ENCODE results near the gene SYT17. TPM values are rescaled to one million over a fixed set of nuclear protein-coding genes. Genes with fewer than 3 reads are reported as not detected.

Gene SYT17
- total RNA-seq, 2 experiments from 2014 or later: 0.10 TPM; not detected in 1

- H3K36me3 Mint-ChIP-seq: no peaks in the 10 kb centered on the region
- CTCF ChIA-PET: interaction anchor here (1.0 to 1.3 kb wide), 2 partner anchors 14 to 37 kb away, joined by 3 to 6 read pairs; no protein-coding TSS in a partner anchor
- intact Hi-C loops (cut with micrococcal nuclease): no loop called here
- no peaks in the 10 kb centered on the region for H3K9me3 Mint-ChIP-seq
- H3K27ac Mint-ChIP-seq: peak overlapping the region; percentile 66
- H3K27me3 Mint-ChIP-seq: no peaks in the 10 kb centered on the region
- POLR2A ChIA-PET: interaction anchor here (1.7 kb wide), 1 partner anchor 14 kb away, joined by 4 read pairs; no protein-coding TSS in a partner anchor
- no peak overlapping the region for H3K4me3 Mint-ChIP-seq
- peaks cover 35% of the 10 kb centered on the region for H3K4me1 Mint-ChIP-seq (ENCODE audit: low read depth)
- DNase-seq: peak; percentile 26
These were observed 36.9 kb upstream of the SYT17 start for GRCh38 chr16:19130852-19131824.

- DNase-seq: no peak
- Mint-ChIP-seq H3K36me3 (no peaks in the 10 kb centered on the region), H3K9me3 (no peaks in the 10 kb centered on the region), H3K4me1 (ENCODE audit: low read depth) (peaks cover 33% of the 10 kb centered on the region), H3K27me3 (no peaks in the 10 kb centered on the region), H3K4me3 (no peak overlapping the region), H3K27ac (no peak overlapping the region)
- intact Hi-C loops (cut with micrococcal nuclease): no loop called here
- CTCF ChIA-PET: interaction anchor here (1.3 kb wide), 1 partner anchor 15 kb away, joined by 6 read pairs; no protein-coding TSS in a partner anchor
- POLR2A ChIA-PET: no interaction called here
These were observed 36.2 kb upstream of the SYT17 start for GRCh38 chr16:19131825-19132218.

GRCh38 chr16:19132255-19132654, 35.8 kb upstream of the SYT17 start:
- CTCF ChIA-PET: no interaction called here
- no peaks in the 10 kb centered on the region for H3K36me3 Mint-ChIP-seq

GRCh38 chr16:19132898-19133297, 35.1 kb upstream of the SYT17 start:
- peaks cover 22% of the 10 kb centered on the region for H3K4me1 Mint-ChIP-seq (ENCODE audit: low read depth)
- POLR2A ChIA-PET: interaction anchor here (1.2 kb wide), 1 partner anchor 19 kb away, joined by 4 read pairs; the partner anchor contains the start of gene ITPRIPL2
- no peaks in the 10 kb centered on the region for H3K9me3 Mint-ChIP-seq
- DNase-seq: no peak
- CTCF ChIA-PET: no interaction called here
- H3K4me3 Mint-ChIP-seq: no peak overlapping the region
- intact Hi-C loops (cut with micrococcal nuclease): no loop called here
- no peak overlapping the region for H3K27ac Mint-ChIP-seq
- no peaks in the 10 kb centered on the region for H3K36me3 Mint-ChIP-seq
- H3K27me3 Mint-ChIP-seq: no peaks in the 10 kb centered on the region

More at GRCh38 chr16:19132255-19132654, 35.8 kb upstream of the SYT17 start:
- H3K9me3 Mint-ChIP-seq: no peaks in the 10 kb centered on the region
- no peaks in the 10 kb centered on the region for H3K27me3 Mint-ChIP-seq
- DNase-seq: no peak
- H3K4me3 Mint-ChIP-seq: no peak overlapping the region
- intact Hi-C loops (cut with micrococcal nuclease): no loop called here
- no peak overlapping the region for H3K27ac Mint-ChIP-seq
- POLR2A ChIA-PET: no interaction called here
- peaks cover 28% of the 10 kb centered on the region for H3K4me1 Mint-ChIP-seq (ENCODE audit: low read depth)

- POLR2A ChIA-PET: interaction anchor here (1.2 kb wide), 1 partner anchor 19 kb away, joined by 4 read pairs; the partner anchor contains the start of gene ITPRIPL2
- CTCF ChIA-PET: no interaction called here
- Mint-ChIP-seq H3K4me1 (ENCODE audit: low read depth) (peaks cover 19% of the 10 kb centered on the region), H3K4me3 (no peak overlapping the region), H3K27me3 (peaks cover 2% of the 10 kb centered on the region), H3K9me3 (no peaks in the 10 kb centered on the region), H3K36me3 (no peaks in the 10 kb centered on the region), H3K27ac (no peak overlapping the region)
- DNase-seq: no peak
- intact Hi-C loops (cut with micrococcal nuclease): no loop called here
These were observed 34.4 kb upstream of the SYT17 start for GRCh38 chr16:19133600-19133999.

GRCh38 chr16:19135201-19135842, 32.7 kb upstream of the SYT17 start:
- ChIA-PET CTCF (no interaction called here), POLR2A (no interaction called here)
- DNase-seq: no peak
- Mint-ChIP-seq H3K36me3 (no peaks in the 10 kb centered on the region), H3K27me3 (peaks cover 2% of the 10 kb centered on the region), H3K4me3 (no peak overlapping the region), H3K27ac (no peak overlapping the region), H3K4me1 (ENCODE audit: low read depth) (peaks cover 14% of the 10 kb centered on the region), H3K9me3 (no peaks in the 10 kb centered on the region)
- intact Hi-C loops (cut with micrococcal nuclease): no loop called here

- CTCF ChIA-PET: no interaction called here
These were observed 32.1 kb upstream of the SYT17 start for GRCh38 chr16:19135896-19136438.

GRCh38 chr16:19136549-19137196, 31.4 kb upstream of the SYT17 start:
- intact Hi-C loops (cut with micrococcal nuclease): no loop called here
- CTCF ChIA-PET: interaction anchor here (1.3 kb wide), 1 partner anchor 42 kb away, joined by 3 read pairs; no protein-coding TSS in a partner anchor

More at GRCh38 chr16:19135896-19136438, 32.1 kb upstream of the SYT17 start:
- Mint-ChIP-seq H3K27ac (no peak overlapping the region), H3K4me1 (ENCODE audit: low read depth) (peaks cover 7% of the 10 kb centered on the region), H3K36me3 (no peaks in the 10 kb centered on the region), H3K9me3 (no peaks in the 10 kb centered on the region), H3K27me3 (peaks cover 6% of the 10 kb centered on the region), H3K4me3 (no peak overlapping the region)
- intact Hi-C loops (cut with micrococcal nuclease): no loop called here
- POLR2A ChIA-PET: interaction anchor here (1.0 kb wide), 1 partner anchor 8 kb away, joined by 3 read pairs; no protein-coding TSS in a partner anchor
- DNase-seq: no peak

GRCh38 chr16:19137201-19138128, 30.6 kb upstream of the SYT17 start:
- intact Hi-C loops (cut with micrococcal nuclease): no loop called here
- no peaks in the 10 kb centered on the region for H3K36me3 Mint-ChIP-seq
- peaks cover 8% of the 10 kb centered on the region for H3K27me3 Mint-ChIP-seq
- no peaks in the 10 kb centered on the region for H3K9me3 Mint-ChIP-seq
- ChIA-PET CTCF (interaction anchor here (1.3 to 1.5 kb wide), 2 partner anchors 42 kb away, joined by 3 read pairs; no protein-coding TSS in a partner anchor), POLR2A (no interaction called here)
- no peak overlapping the region for H3K4me3 Mint-ChIP-seq
- no peaks in the 10 kb centered on the region for H3K4me1 Mint-ChIP-seq (ENCODE audit: low read depth)
- DNase-seq: no peak
- no peak overlapping the region for H3K27ac Mint-ChIP-seq

More at GRCh38 chr16:19136549-19137196, 31.4 kb upstream of the SYT17 start:
- H3K36me3 Mint-ChIP-seq: no peaks in the 10 kb centered on the region
- no peak for DNase-seq
- peaks cover 8% of the 10 kb centered on the region for H3K27me3 Mint-ChIP-seq
- H3K27ac Mint-ChIP-seq: no peak overlapping the region
- H3K9me3 Mint-ChIP-seq: no peaks in the 10 kb centered on the region
- no peak overlapping the region for H3K4me3 Mint-ChIP-seq
- POLR2A ChIA-PET: interaction anchor here (1.0 kb wide), 1 partner anchor 9 kb away, joined by 3 read pairs; no protein-coding TSS in a partner anchor
- H3K4me1 Mint-ChIP-seq (ENCODE audit: low read depth): peaks cover under 1% of the 10 kb centered on the region

- no peak for DNase-seq
- no peaks in the 10 kb centered on the region for H3K4me1 Mint-ChIP-seq (ENCODE audit: low read depth)
- H3K36me3 Mint-ChIP-seq: no peaks in the 10 kb centered on the region
- peaks cover 12% of the 10 kb centered on the region for H3K27me3 Mint-ChIP-seq
- intact Hi-C loops (cut with micrococcal nuclease): no loop called here
- H3K27ac Mint-ChIP-seq: no peak overlapping the region
- H3K9me3 Mint-ChIP-seq: no peaks in the 10 kb centered on the region
- no peak overlapping the region for H3K4me3 Mint-ChIP-seq
- POLR2A ChIA-PET: no interaction called here
- CTCF ChIA-PET: interaction anchor here (1.5 kb wide), 1 partner anchor 41 kb away, joined by 3 read pairs; no protein-coding TSS in a partner anchor
These were observed 29.4 kb upstream of the SYT17 start for GRCh38 chr16:19138601-19139000.
